Stimulated activated CD8-positive, alpha-beta memory T cell treated with anti-CD3 and anti-CD28 coated beads, Interleukin-7, amount 100 ng/mL, for 24 hours (primary cell): ENCODE data around the gene PER3.

ENCODE experiments used
- DNase-seq: peaks from one replicate; pipeline ENCODE4 v3.0.0-alpha.2; 2020; ENCODE audit warnings: low read depth

Gene PER3

GRCh38 chr1:7873801-7874795 is 90.0 kb downstream of the PER3 start:
- no peak for DNase-seq

- DNase-seq, result no peak
Measured at GRCh38 chr1:7878027-7878426, 93.9 kb downstream of the PER3 start.

GRCh38 chr1:7879228-7879627 is 95.1 kb downstream of the PER3 start:
- DNase-seq, result no peak

GRCh38 chr1:7884757-7885156 is 100.7 kb downstream of the PER3 start:
- DNase-seq, result no peak

GRCh38 chr1:7885513-7886404 is 101.7 kb downstream of the PER3 start:
- no peak for DNase-seq

GRCh38 chr1:7886405-7886745 is 102.3 kb downstream of the PER3 start:
- no peak for DNase-seq

- DNase-seq, result no peak
Measured at GRCh38 chr1:7888248-7889081, 104.4 kb downstream of the PER3 start.

GRCh38 chr1:7890853-7891252 is 106.8 kb downstream of the PER3 start:
- DNase-seq, result no peak

GRCh38 chr1:7891804-7892203 is 107.7 kb downstream of the PER3 start:
- DNase-seq, result no peak

- no peak for DNase-seq
Measured at GRCh38 chr1:7893529-7894180, 109.6 kb downstream of the PER3 start.
